Endodermal cell (in vitro differentiated cells): ENCODE measurements around the gene LYSMD1. TPM values are rescaled to one million over a fixed set of nuclear protein-coding genes. Genes with fewer than 3 reads are reported as not detected.

ENCODE experiments used
- DNase-seq: peaks from one replicate; pipeline ENCODE4 v3.0.0-alpha.2; 2017
- H3K27ac ChIP-seq: 2 replicates; pipeline ENCODE4 v1.5.1; 2013; ENCODE audit warnings: mild to moderate bottlenecking, low read depth, low read length, moderate library complexity
- H3K27me3 ChIP-seq: 2 replicates; pipeline ENCODE4 v1.6.1; 2013; ENCODE audit warnings: mild to moderate bottlenecking, low read length, moderate library complexity; ENCODE audit not compliant: insufficient read depth, control insufficient read depth, poor library complexity, severe bottlenecking
- H3K36me3 ChIP-seq: 2 replicates; pipeline ENCODE4 v1.7.0; 2013; ENCODE audit warnings: mild to moderate bottlenecking, low read length, moderate library complexity; ENCODE audit not compliant: control insufficient read depth, insufficient read depth
- H3K4me1 ChIP-seq: one replicate; pipeline ENCODE4 v1.7.0; 2013; ENCODE audit warnings: low read length; ENCODE audit not compliant: control insufficient read depth, insufficient read depth
- H3K4me3 ChIP-seq: 2 replicates; pipeline ENCODE4 v1.5.1; 2013; ENCODE audit warnings: mild to moderate bottlenecking, low read length, moderate library complexity
- H3K9ac ChIP-seq: 2 replicates; pipeline ENCODE4 v1.6.1; 2013; ENCODE audit warnings: mild to moderate bottlenecking, low read length, moderate library complexity; ENCODE audit not compliant: poor library complexity, severe bottlenecking; ENCODE audit errors: extremely low read depth
- H3K9me3 ChIP-seq: 2 replicates; pipeline ENCODE4 v1.6.1; 2013; ENCODE audit warnings: mild to moderate bottlenecking, low read length, moderate library complexity; ENCODE audit not compliant: control insufficient read depth
- H3K27ac Mint-ChIP-seq: 2 replicates; pipeline ENCODE4 v1.8.0; 2020; ENCODE audit warnings: mixed read lengths
- H3K27me3 Mint-ChIP-seq: 2 replicates; pipeline ENCODE4 v1.8.0; 2021; ENCODE audit warnings: mild to moderate bottlenecking, mixed read lengths; ENCODE audit not compliant: insufficient read depth
- H3K36me3 Mint-ChIP-seq: 2 replicates; pipeline ENCODE4 v1.8.0; 2020; ENCODE audit warnings: low read depth, mixed read lengths
- H3K4me1 Mint-ChIP-seq: 2 replicates; pipeline ENCODE4 v1.8.0; 2020; ENCODE audit warnings: mixed read lengths
- H3K4me3 Mint-ChIP-seq: 2 replicates; pipeline ENCODE4 v1.8.0; 2020; ENCODE audit warnings: mild to moderate bottlenecking, moderate library complexity, mixed read lengths
- H3K9me3 Mint-ChIP-seq: 2 replicates; pipeline ENCODE4 v1.8.0; 2020; ENCODE audit warnings: mild to moderate bottlenecking, mixed read lengths
- CTCF ChIP-seq: fragments of 200-600 bp; sonication (generic); conservative IDR thresholded peaks from 2 replicates; pipeline ENCODE4 v1.5.0; 2021; ENCODE audit warnings: antibody characterized with exemption, mild to moderate bottlenecking
- WGBS, 2 experiments: methylation state at CpG; one replicate each; pipeline versions ENCODE4 v1.1.5 to v1.1.7; 2013; ENCODE audit warnings: missing lambda C conversion rate in 2 of 2, mixed read lengths in 1 of 2; ENCODE audit not compliant: insufficient coverage in 1 of 2, insufficient read length in 1 of 2; 5-methylcytosine and 5-hydroxymethylcytosine counted together
- total RNA-seq, 2 donors: library from RNA; stranded (reverse); fragmentation: NEBNext Ultra II Directional in 1 of 2; extraction: Animal tissue kit (Norgen Biotek cat#: 25700) in 1 of 2; gene quantifications; 2 replicates in 1 of 2; 3 replicates in 1 of 2; pipeline ENCODE4 v1.2.1, GENCODE V29; 2021

Gene LYSMD1
- total RNA-seq, 2 donors from 2014 or later, result 9.1 to 13.0 TPM

GRCh38 chr1:151193856-151194255 is 28.2 kb upstream of the LYSMD1 start:
- H3K4me3 Mint-ChIP-seq, result no peak overlapping the region
- H3K27me3 Mint-ChIP-seq, result peaks cover 3% of the 10 kb centered on the region
- TF ChIP-seq CTCF, result no peak

GRCh38 chr1:151193304-151193703 is 27.6 kb upstream of the LYSMD1 start:
- DNase-seq, result no peak
- Mint-ChIP-seq H3K9me3 (no peaks in the 10 kb centered on the region), H3K4me3 (no peak overlapping the region), H3K36me3 (no peaks in the 10 kb centered on the region), H3K27me3 (peaks cover 3% of the 10 kb centered on the region), H3K27ac (no peak overlapping the region), H3K4me1 (peaks cover 13% of the 10 kb centered on the region)
- Histone ChIP-seq H3K9me3 (no peaks in the 10 kb centered on the region), H3K36me3 (no peaks in the 10 kb centered on the region), H3K4me1 (no peaks in the 10 kb centered on the region), H3K9ac (no peak overlapping the region), H3K27me3 (peaks cover 8% of the 10 kb centered on the region), H3K4me3 (no peak overlapping the region), H3K27ac (no peak overlapping the region)
- 91 to 100% methylated on average over 2 to 6 of the region's 6 CpGs for WGBS, 2 experiments
- TF ChIP-seq CTCF, result no peak

More at GRCh38 chr1:151193856-151194255, 28.2 kb upstream of the LYSMD1 start:
- H3K36me3 ChIP-seq, result no peaks in the 10 kb centered on the region
- no peak overlapping the region for H3K4me3 ChIP-seq
- H3K4me1 ChIP-seq, result no peaks in the 10 kb centered on the region
- WGBS, 2 experiments, result 50 to 89% methylated on average over 1 of the region's 1 CpG
- H3K27ac Mint-ChIP-seq, result no peak overlapping the region
- H3K27me3 ChIP-seq, result peaks cover 8% of the 10 kb centered on the region
- H3K4me1 Mint-ChIP-seq, result peaks cover 8% of the 10 kb centered on the region
- H3K9me3 Mint-ChIP-seq, result no peaks in the 10 kb centered on the region
- DNase-seq, result no peak
- no peak overlapping the region for H3K27ac ChIP-seq
- no peaks in the 10 kb centered on the region for H3K36me3 Mint-ChIP-seq
- H3K9ac ChIP-seq, result no peak overlapping the region
- no peaks in the 10 kb centered on the region for H3K9me3 ChIP-seq

- no peak overlapping the region for H3K9ac ChIP-seq
- peaks cover 8% of the 10 kb centered on the region for H3K27me3 ChIP-seq
- Mint-ChIP-seq H3K4me3 (no peak overlapping the region), H3K36me3 (no peaks in the 10 kb centered on the region), H3K9me3 (no peaks in the 10 kb centered on the region), H3K27ac (no peak overlapping the region), H3K4me1 (peaks cover 9% of the 10 kb centered on the region), H3K27me3 (peaks cover 3% of the 10 kb centered on the region)
- no peak for TF ChIP-seq CTCF
- H3K9me3 ChIP-seq, result no peaks in the 10 kb centered on the region
- WGBS, 2 experiments, result 67 to 89% methylated on average over 3 to 7 of the region's 7 CpGs
- no peaks in the 10 kb centered on the region for H3K36me3 ChIP-seq
- no peak overlapping the region for H3K27ac ChIP-seq
- no peak overlapping the region for H3K4me3 ChIP-seq
- no peak for DNase-seq
- H3K4me1 ChIP-seq, result no peaks in the 10 kb centered on the region
Observed at GRCh38 chr1:151192047-151192446, 26.3 kb upstream of the LYSMD1 start.
